H9 (cell line): ENCODE results near the gene NSMCE4A. TPM values are rescaled to one million over a fixed set of nuclear protein-coding genes. Genes with fewer than 3 reads are reported as not detected.

Source experiments
- DNase-seq: peaks from one replicate; pipeline ENCODE4 v3.0.0-alpha.2; 2017
- H2AFZ ChIP-seq: one replicate; pipeline ENCODE4 v1.6.1; 2013; ENCODE audit warnings: mild to moderate bottlenecking, low read length, control low read depth, moderate library complexity
- H2AK5ac ChIP-seq: 2 replicates; pipeline ENCODE4 v1.6.1; 2013; ENCODE audit warnings: low read length, control low read depth, mixed read lengths; ENCODE audit not compliant: insufficient read length
- H2BK120ac ChIP-seq: one replicate; pipeline ENCODE4 v1.6.1; 2013; ENCODE audit warnings: low read depth, mild to moderate bottlenecking, low read length, control low read depth, inconsistent platforms; ENCODE audit not compliant: poor library complexity, severe bottlenecking
- H2BK12ac ChIP-seq: 2 replicates; pipeline ENCODE4 v1.6.1; 2013; ENCODE audit warnings: low read length, control low read depth, mixed read lengths, low read depth; ENCODE audit not compliant: insufficient read length
- H2BK15ac ChIP-seq: 2 replicates; pipeline ENCODE4 v1.6.1; 2013; ENCODE audit warnings: low read depth, low read length, control low read depth
- H2BK20ac ChIP-seq: one replicate; pipeline ENCODE4 v1.6.1; 2013; ENCODE audit warnings: low read depth, mild to moderate bottlenecking, low read length, control low read depth, inconsistent platforms; ENCODE audit not compliant: poor library complexity, severe bottlenecking
- H2BK5ac ChIP-seq: 2 replicates; pipeline ENCODE4 v1.6.1; 2013; ENCODE audit warnings: low read length, control low read depth, mixed read lengths; ENCODE audit not compliant: insufficient read length
- H3K14ac ChIP-seq: 2 replicates; pipeline ENCODE4 v1.6.1; 2013; ENCODE audit warnings: low read length, control low read depth; ENCODE audit not compliant: insufficient read depth
- H3K18ac ChIP-seq: 2 replicates; pipeline ENCODE4 v1.6.1; 2013; ENCODE audit warnings: low read depth, mild to moderate bottlenecking, mixed read lengths, low read length, control low read depth; ENCODE audit not compliant: insufficient read length
- H3K23ac ChIP-seq: 2 replicates; pipeline ENCODE4 v1.6.1; 2013; ENCODE audit warnings: low read length, control low read depth, mixed read lengths, low read depth; ENCODE audit not compliant: insufficient read length
- H3K23me2 ChIP-seq: 2 replicates; pipeline ENCODE4 v1.6.1; 2013; ENCODE audit warnings: low read depth, mild to moderate bottlenecking, mixed read lengths, low read length, control low read depth; ENCODE audit not compliant: insufficient read length, poor library complexity, severe bottlenecking
- H3K27ac ChIP-seq: 2 replicates; pipeline ENCODE4 v1.5.1; 2013; ENCODE audit warnings: low read length, control low read depth, mixed read lengths, low read depth; ENCODE audit not compliant: insufficient read length
- H3K27me3 ChIP-seq: 2 replicates; pipeline ENCODE4 v1.6.1; 2013; ENCODE audit warnings: low read length, control low read depth, inconsistent platforms; ENCODE audit not compliant: insufficient read depth
- H3K4ac ChIP-seq: 2 replicates; pipeline ENCODE4 v1.6.1; 2013; ENCODE audit warnings: low read depth, mild to moderate bottlenecking, control low read depth, inconsistent platforms, low read length, moderate library complexity
- H3K4me1 ChIP-seq: 2 replicates; pipeline ENCODE4 v1.6.1; 2013; ENCODE audit warnings: low read length, control low read depth, inconsistent platforms; ENCODE audit not compliant: insufficient read depth
- H3K4me2 ChIP-seq: 2 replicates; pipeline ENCODE4 v1.6.1; 2013; ENCODE audit warnings: low read length, control low read depth, mixed read lengths; ENCODE audit not compliant: insufficient read length, insufficient read depth
- H3K56ac ChIP-seq: 2 replicates; pipeline ENCODE4 v1.6.1; 2013; ENCODE audit warnings: low read depth, mild to moderate bottlenecking, mixed read lengths, low read length, control low read depth; ENCODE audit not compliant: insufficient read length
- H3K79me1 ChIP-seq: 2 replicates; pipeline ENCODE4 v1.6.1; 2013; ENCODE audit warnings: low read depth, mild to moderate bottlenecking, moderate library complexity, low read length, control low read depth, inconsistent platforms; ENCODE audit not compliant: insufficient read depth, poor library complexity, severe bottlenecking
- H3K79me2 ChIP-seq: 2 replicates; pipeline ENCODE4 v1.6.1; 2013; ENCODE audit warnings: low read length, control low read depth, inconsistent platforms; ENCODE audit not compliant: insufficient read depth
- H3K9ac ChIP-seq: 2 replicates; pipeline ENCODE4 v1.6.1; 2013; ENCODE audit warnings: low read length, control low read depth, mixed read lengths; ENCODE audit not compliant: insufficient read length; ENCODE audit errors: extremely low read depth
- H3K9me3 ChIP-seq: one replicate; pipeline ENCODE4 v1.6.1; 2013; ENCODE audit warnings: low read depth, low read length, inconsistent platforms; ENCODE audit not compliant: control insufficient read depth
- H3T11ph ChIP-seq: one replicate; pipeline ENCODE4 v1.6.1; 2013; ENCODE audit warnings: mild to moderate bottlenecking, low read length, control low read depth, inconsistent platforms
- H4K20me1 ChIP-seq: one replicate; pipeline ENCODE4 v1.6.1; 2013; ENCODE audit not compliant: control insufficient read depth, insufficient read length, insufficient read depth
- H4K5ac ChIP-seq: 2 replicates; pipeline ENCODE4 v1.6.1; 2013; ENCODE audit warnings: low read depth, mild to moderate bottlenecking, mixed read lengths, low read length, control low read depth; ENCODE audit not compliant: insufficient read length
- H4K8ac ChIP-seq: replicated peaks from 2 replicates; pipeline ENCODE4 v1.6.1; 2013; ENCODE audit warnings: low read length, control low read depth, mixed read lengths, low read depth; ENCODE audit not compliant: insufficient read length
- H4K91ac ChIP-seq: 2 replicates; pipeline ENCODE4 v1.6.1; 2013; ENCODE audit warnings: low read depth, mild to moderate bottlenecking, moderate library complexity, mixed read lengths, low read length, control low read depth; ENCODE audit not compliant: insufficient read length
- H3K27ac Mint-ChIP-seq, 3 experiments: 2 replicates in 2 of 3; 3 replicates in 1 of 3; pipeline ENCODE4 v1.8.0; 2020 to 2021; ENCODE audit warnings: mixed read lengths in 3 of 3, mild to moderate bottlenecking in 1 of 3, moderate library complexity in 1 of 3
- H3K27me3 Mint-ChIP-seq: 2 replicates; pipeline ENCODE4 v1.8.0; 2021; ENCODE audit warnings: low read depth, mild to moderate bottlenecking, moderate library complexity, mixed read lengths
- H3K36me3 Mint-ChIP-seq, 3 experiments: 2 replicates in 2 of 3; 3 replicates in 1 of 3; pipeline ENCODE4 v1.8.0; 2020 to 2021; ENCODE audit warnings: low read depth in 3 of 3, mixed read lengths in 3 of 3; ENCODE audit not compliant: insufficient read depth in 1 of 3
- H3K4me1 Mint-ChIP-seq, 2 experiments: 2 replicates each; pipeline ENCODE4 v1.8.0; 2020; ENCODE audit warnings: mixed read lengths in 2 of 2
- H3K4me3 Mint-ChIP-seq, 2 experiments: 2 replicates in 1 of 2; 3 replicates in 1 of 2; pipeline ENCODE4 v1.8.0; 2020 to 2021; ENCODE audit warnings: mild to moderate bottlenecking in 2 of 2, mixed read lengths in 2 of 2, moderate library complexity in 1 of 2
- H3K9me3 Mint-ChIP-seq, 2 experiments: 2 replicates in 1 of 2; 3 replicates in 1 of 2; pipeline ENCODE4 v1.8.0; 2020; ENCODE audit warnings: mild to moderate bottlenecking in 2 of 2, mixed read lengths in 2 of 2, moderate library complexity in 1 of 2
- CTCF ChIP-seq: fragments of 200-600 bp; sonication (generic); conservative IDR thresholded peaks from 3 replicates; pipeline ENCODE4 v1.8.0; 2021; ENCODE audit warnings: antibody characterized with exemption, mild to moderate bottlenecking
- whole genome bisulfite sequencing: extraction: QIAGEN DNeasy Blood & Tissue Kit; methylation state at CpG from one replicate; pipeline ENCODE4 v1.1.7; 2013; ENCODE audit warnings: missing lambda C conversion rate, low lambda C conversion rate, mixed read lengths; ENCODE audit not compliant: insufficient read length; ENCODE audit errors: extremely low coverage; 5-methylcytosine and 5-hydroxymethylcytosine counted together
- total RNA-seq: library from RNA; stranded (reverse); gene quantifications from 2 replicates; pipeline ENCODE4 v1.2.1, GENCODE V29; 2021

The NSMCE4A gene
- total RNA-seq, 1 experiment from 2014 or later = 59.0 TPM

- Histone ChIP-seq H3K14ac (no peak overlapping the region), H3K4me1 (no peaks in the 10 kb centered on the region), H3T11ph (no peak overlapping the region), H3K23ac (no peak overlapping the region), H4K5ac (no peak overlapping the region), H2AK5ac (no peak overlapping the region), H2BK5ac (no peak overlapping the region), H3K4ac (no peak overlapping the region), H2BK20ac (no peak overlapping the region), H4K8ac (no peak overlapping the region), H2AFZ (no peak overlapping the region), H2BK120ac (no peak overlapping the region), H3K79me2 (no peaks in the 10 kb centered on the region), H2BK15ac (no peak overlapping the region), H3K27ac (no peak overlapping the region), H4K20me1 (no peaks in the 10 kb centered on the region), H3K9me3 (no peaks in the 10 kb centered on the region), H4K91ac (no peak overlapping the region), H3K4me2 (no peak overlapping the region), H3K27me3 (no peaks in the 10 kb centered on the region), H3K56ac (no peak overlapping the region), H3K23me2 (no peaks in the 10 kb centered on the region), H2BK12ac (no peak overlapping the region), H3K9ac (no peak overlapping the region), H3K18ac (no peak overlapping the region), H3K79me1 (no peaks in the 10 kb centered on the region)
- Mint-ChIP-seq H3K4me3 (no peak overlapping the region), H3K4me1 (no peaks in the 10 kb centered on the region), H3K9me3 (no peaks in the 10 kb centered on the region), H3K36me3 (peaks cover 20 to 72% (median 58%) of the 10 kb centered on the region in 3 experiments), H3K27me3 (no peaks in the 10 kb centered on the region), H3K27ac (peak overlapping the region; percentile 32 to 71 (median 53); a peak in 4 of 7 replicates)
- no peak for DNase-seq
- TF ChIP-seq CTCF = no peak
- WGBS = no CpG with 5 or more reads among the region's 5 CpGs
Observed at GRCh38 chr10:121910673-121911420, 64.2 kb downstream of the NSMCE4A start.

Other genes starting within 250 kb of the NSMCE4A start
- 25.3 and 29.0 TPM in 2 replicates for gene ATE1, start 47.2 kb downstream of the NSMCE4A start, total RNA-seq
- 54.8 and 58.1 TPM in 2 replicates for gene TACC2, start 13.9 kb upstream of the NSMCE4A start, total RNA-seq